B cell (primary cell): Measurements from ENCODE around the gene CISD1.
"Not testable (repeated sequence)": the region's sequence is repeated elsewhere in the genome, so short reads cannot be mapped to it uniquely, and the experiment has no call there.

Experiments
- CTCF ChIP-seq: fragments of 200-600 bp; IDR thresholded peaks from one replicate; pipeline ENCODE4 v1.8.0; 2022; ENCODE audit warnings: antibody characterized with exemption, mild to moderate bottlenecking
- EZH2 ChIP-seq: IDR thresholded peaks from 2 replicates; pipeline ENCODE4 v1.6.1; 2012; ENCODE audit warnings: borderline replicate concordance, low read depth, mild to moderate bottlenecking, moderate library complexity, low read length; ENCODE audit not compliant: insufficient read depth, poor library complexity, severe bottlenecking

- not testable (repeated sequence) for TF ChIP-seq CTCF, EZH2
Observed at GRCh38 chr10:58229856-58230255, 39.1 kb upstream of the CISD1 start.
